ENCODE data around the gene GLYATL3.

The GLYATL3 gene

DNA sequence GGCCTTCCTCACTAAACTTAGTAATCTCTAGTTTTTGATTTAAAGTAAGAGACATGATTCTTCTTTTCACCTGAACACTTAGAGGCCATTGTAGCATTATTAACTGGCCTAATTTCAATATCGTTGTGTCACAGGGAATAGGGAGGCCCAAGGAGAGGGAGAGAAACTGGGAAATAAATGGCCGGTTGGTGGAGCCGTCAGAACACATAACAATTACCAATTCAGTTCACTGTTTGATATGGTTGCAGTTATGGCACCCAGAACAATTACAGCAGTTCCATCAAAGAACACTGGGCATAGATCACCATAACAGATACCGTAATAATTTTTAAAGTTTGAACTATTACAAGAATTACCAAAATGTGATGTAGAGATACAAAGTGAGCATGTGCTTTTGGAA is 9.1 kb upstream of the GLYATL3 start:
- H3K4me3 ChIP-seq (ENCODE audit: low read length), result no peak overlapping the region
- no peak for TF ChIP-seq ZNF274 (IDR thresholded peaks at IDR 0.05; ENCODE audit: low read depth, low read length)

DNA sequence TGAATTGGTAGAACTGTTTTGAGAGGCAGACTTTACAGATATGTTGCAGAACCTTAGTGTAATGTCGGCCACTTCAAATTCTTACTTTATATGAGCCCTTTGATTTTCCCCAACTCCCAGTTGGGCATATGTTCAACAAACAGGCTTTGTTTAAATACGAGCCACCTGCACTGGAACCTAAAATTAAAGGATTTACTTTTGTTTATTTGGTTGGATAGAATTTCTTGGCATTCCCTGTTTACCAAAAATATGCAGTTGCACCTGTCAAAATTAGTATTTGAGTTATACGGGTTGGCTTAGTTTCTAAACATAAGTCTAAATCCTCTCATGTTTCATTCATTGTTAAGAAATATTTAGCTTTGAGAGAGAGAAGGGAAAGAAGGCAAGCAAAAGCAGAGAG is 2.4 kb upstream of the GLYATL3 start:
- no peak overlapping the region for H3K4me3 ChIP-seq (ENCODE audit: low read length)
- no peak for TF ChIP-seq ZNF274 (IDR thresholded peaks at IDR 0.05; ENCODE audit: low read depth, low read length)

DNA sequence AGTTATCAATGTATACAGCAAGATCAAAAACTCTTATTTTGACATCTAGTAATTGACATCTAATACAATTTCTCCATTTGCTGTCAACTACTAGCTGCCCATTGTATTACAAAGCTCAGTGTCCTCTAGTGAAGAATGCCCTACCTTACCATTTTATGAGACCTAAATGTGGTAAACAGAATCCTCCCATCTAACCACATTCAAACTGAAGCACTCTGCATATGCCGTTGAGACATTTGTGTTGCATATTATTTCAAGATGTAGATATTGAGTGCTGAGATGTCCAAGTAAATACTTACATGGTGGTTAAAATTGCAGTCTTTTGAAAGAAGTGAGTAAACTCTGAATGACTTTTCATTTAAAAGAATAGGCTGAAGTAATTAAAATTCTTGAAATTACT is 597 bp upstream of the GLYATL3 start:
- no peak overlapping the region for H3K4me3 ChIP-seq (ENCODE audit: low read length)
- no peak for TF ChIP-seq ZNF274 (IDR thresholded peaks at IDR 0.05; ENCODE audit: low read depth, low read length)

DNA sequence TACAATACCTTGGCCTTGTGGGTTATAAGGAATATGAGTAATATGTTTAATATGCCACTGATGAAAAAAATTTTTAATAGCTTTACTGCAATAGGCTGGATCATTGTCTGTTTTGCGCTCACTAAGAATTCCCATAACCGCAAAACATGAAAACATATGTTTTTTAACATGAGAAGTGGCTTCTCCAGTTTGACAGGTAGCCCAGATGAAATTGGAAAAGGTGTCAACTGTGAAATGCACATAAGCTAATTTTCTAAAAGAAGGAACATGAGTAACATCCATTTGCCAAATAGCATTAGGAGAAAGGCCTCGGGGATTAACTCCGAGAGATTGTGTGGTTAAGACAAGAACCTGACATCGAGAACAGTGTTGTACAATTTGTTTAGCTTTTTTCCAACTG is 4.9 kb downstream of the GLYATL3 start:
- TF ChIP-seq ZNF274 (IDR thresholded peaks at IDR 0.05; ENCODE audit: low read depth, low read length), result no peak
- H3K4me3 ChIP-seq (ENCODE audit: low read length), result no peak overlapping the region

DNA sequence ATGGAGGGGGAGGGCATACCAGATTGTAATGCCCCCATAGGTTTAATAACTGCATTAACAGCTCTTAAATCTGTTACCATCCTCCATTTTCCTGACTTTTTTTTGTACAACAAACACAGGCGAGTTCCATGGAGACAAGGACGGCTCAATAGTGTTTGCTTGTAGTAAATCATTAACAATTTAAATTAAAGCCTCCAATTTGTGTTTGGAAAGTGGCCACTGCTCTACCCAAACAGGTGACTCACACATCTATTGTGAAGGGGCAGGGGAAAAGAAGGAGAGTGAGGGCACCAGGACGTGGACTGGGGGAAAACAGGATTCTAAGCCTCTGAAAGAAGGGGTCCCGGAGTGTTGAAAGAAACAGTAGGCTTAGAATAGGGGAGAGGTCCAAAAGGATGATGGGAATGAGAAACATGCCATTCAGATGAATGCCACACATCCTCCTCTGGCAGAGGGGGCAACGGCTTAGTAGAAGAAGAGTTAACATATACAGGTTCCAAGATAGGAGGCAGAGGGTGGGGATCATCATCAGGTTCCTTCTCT is 6.9 kb downstream of the GLYATL3 start:
- no peak for TF ChIP-seq ZNF274 (IDR thresholded peaks at IDR 0.05; ENCODE audit: low read depth, low read length)
- no peak overlapping the region for H3K4me3 ChIP-seq (ENCODE audit: low read length)

DNA sequence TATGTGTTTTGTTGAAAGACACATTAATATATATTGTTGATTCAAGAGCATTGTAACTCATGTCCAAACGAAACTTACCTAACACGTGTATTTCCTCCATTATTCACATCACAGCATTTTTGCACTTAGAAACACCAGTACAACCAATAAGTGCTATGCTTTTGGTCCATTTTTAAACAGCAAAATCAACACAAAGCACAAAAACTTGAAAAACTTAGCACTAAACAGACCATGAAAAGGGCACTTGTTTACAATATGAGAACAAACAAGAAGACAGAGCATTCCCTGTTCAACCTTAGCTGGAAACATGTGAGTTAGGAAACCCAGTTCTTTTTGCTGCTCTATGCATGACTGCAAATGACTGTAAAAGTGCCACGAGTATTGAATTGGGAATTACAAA is 9.6 kb downstream of the GLYATL3 start:
- no peak for TF ChIP-seq ZNF274 (IDR thresholded peaks at IDR 0.05; ENCODE audit: low read depth, low read length)
- H3K4me3 ChIP-seq (ENCODE audit: low read length), result no peak overlapping the region

DNA sequence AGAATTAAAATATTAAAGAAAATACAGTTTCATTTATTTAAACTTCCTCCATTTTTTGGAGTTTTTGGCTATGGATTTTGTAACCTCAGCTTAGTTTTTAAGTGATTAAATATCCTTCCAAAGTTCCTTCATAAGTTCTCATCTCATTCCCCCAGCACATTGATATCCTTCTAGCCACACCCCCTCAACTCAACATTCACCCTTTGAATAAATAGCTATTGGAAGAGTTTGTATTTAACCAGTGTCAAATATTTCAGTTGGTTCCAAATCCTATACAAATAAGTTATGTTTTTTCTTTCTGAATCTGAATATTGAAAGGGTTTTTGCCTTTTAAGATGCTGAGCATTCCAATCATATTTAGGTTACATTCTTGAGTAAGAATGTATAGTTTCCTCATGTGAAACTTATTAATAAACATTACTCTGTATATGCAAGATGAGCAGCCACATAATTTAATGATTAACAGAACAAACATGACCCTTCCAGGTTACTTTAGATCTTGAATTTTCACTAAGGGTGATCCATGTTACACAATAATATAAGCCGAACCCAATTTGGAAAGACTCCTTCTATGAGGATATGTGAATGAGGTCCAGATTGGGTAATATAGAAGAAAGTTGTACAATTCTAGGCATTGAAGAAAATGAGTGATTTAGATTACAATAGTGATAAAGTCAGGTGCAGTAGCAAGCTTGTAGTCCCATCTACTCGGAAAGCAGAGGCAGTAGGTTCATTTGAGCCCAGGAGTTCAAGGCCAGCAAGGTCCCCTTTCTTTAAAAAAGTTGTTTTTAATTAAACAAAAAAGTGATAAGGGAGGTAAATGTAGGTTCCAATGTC is 13.6 kb downstream of the GLYATL3 start:
- TF ChIP-seq ZNF274 (IDR thresholded peaks at IDR 0.05; ENCODE audit: low read depth, low read length), result no peak
- H3K4me3 ChIP-seq (ENCODE audit: low read length), result no peak overlapping the region

DNA sequence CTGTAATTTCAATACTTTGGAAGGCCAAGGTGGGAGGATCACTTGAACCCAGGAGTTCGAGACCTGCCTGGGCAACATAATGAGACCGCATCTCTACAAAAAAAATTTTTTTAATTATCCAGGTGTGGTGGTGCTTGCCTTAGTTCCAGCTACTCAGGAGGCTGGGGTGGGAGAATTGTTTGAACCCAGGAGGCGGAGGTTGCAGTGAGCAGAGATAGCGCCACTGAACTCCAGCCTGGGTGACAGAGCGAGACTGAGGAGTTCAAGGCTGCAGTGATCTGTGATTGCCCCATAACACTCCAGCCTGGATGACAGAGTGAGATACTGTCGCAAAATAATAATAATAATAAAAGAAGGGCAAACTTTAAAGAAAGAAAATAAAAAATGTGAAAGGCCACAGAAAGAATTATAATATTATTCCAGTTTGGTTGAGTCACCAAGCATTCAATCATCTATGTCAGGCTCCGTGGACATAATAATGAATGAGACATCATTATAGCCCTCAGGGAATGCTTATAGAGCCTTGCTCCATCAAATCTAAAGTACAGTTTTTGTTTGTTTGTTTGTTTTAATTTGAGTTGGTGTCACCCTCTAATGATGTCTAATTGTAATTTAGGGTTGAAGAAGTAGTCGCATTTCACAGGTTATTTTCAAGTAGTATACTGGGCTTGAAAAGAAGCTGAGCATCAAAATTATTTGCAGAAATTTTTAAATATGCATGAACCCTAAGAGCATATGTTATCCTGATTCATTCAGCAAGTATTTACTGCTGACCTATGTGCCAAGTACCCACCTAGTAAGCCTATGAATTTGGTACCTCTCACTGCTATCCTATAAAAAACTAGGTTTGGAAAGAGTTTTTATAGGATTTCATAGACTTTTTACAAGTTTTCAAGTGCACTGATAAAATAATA is 15.1 kb downstream of the GLYATL3 start:
- no peak for TF ChIP-seq ZNF274 (IDR thresholded peaks at IDR 0.05; ENCODE audit: low read depth, low read length)
- H3K4me3 ChIP-seq (ENCODE audit: low read length), result no peak overlapping the region

DNA sequence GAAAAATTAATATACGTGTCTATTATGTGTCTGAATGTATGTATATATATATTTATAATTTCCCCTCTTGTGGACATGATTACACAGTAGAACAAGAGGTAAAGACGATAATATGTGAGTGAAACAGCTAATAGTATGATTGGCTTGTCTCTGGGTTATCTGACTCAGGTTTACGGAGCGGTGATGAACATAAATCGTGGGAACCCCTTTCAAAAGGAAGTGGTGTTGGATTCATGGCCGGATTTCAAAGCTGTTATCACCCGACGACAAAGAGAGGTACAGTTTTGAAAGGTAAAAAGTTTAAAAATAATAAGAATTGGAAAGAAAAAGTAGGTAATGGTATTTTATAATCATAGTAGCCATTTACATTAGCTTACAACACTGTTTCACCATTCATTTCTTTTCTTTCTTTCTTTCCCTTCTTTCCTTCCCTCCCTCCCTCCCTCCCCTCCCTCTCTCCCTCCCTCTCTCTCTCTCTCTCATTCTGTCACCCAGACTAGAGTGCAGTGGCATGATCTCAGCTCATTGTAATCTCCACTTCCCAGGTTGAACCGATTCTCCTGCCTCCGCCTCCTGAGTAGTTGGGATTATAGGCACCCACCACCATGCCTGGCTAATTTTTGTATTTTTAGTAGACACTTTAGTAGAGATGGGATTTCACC is 15.9 kb downstream of the GLYATL3 start:
- H3K4me3 ChIP-seq (ENCODE audit: low read length), result no peak overlapping the region
- no peak for TF ChIP-seq ZNF274 (IDR thresholded peaks at IDR 0.05; ENCODE audit: low read depth, low read length)

DNA sequence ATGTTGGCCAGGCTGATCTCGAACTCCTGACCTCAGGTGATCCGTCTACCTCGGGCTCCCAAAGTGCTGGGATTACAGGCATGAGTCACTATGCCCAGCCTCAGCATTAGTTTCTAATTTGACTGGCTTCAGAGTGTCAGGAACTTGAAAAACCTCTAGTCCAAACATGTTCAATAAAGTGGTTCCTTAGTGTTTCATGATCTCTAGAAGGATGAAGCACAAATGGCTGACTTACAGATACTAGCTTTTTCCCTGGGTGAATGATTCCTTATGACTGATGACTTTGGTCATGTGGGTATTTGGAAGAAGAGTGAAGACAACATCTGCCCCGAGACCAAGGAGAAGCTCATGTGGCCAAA is 16.4 kb downstream of the GLYATL3 start:
- no peak overlapping the region for H3K4me3 ChIP-seq (ENCODE audit: low read length)
- TF ChIP-seq ZNF274 (IDR thresholded peaks at IDR 0.05; ENCODE audit: low read depth, low read length), result no peak

DNA sequence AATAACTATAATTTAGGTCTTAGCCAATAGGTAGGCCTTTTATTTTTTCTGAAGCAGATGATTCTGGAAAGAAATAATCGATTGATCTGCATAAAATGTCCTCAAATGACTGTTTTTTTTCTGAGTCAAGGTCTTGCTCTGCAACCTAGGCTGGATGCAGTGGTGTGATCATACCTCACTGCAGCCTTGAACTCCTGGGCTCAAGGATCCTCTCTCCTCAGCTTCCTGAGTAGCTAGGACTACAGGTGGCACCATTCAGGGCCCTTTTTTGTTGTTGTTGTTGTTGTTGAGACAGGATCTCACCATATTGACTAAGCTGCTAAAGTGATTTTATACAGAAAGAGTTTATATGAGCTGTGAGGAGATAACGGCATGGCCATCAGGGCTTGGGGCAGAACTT is 18.2 kb downstream of the GLYATL3 start:
- no peak for TF ChIP-seq ZNF274 (IDR thresholded peaks at IDR 0.05; ENCODE audit: low read depth, low read length)
- no peak overlapping the region for H3K4me3 ChIP-seq (ENCODE audit: low read length)

DNA sequence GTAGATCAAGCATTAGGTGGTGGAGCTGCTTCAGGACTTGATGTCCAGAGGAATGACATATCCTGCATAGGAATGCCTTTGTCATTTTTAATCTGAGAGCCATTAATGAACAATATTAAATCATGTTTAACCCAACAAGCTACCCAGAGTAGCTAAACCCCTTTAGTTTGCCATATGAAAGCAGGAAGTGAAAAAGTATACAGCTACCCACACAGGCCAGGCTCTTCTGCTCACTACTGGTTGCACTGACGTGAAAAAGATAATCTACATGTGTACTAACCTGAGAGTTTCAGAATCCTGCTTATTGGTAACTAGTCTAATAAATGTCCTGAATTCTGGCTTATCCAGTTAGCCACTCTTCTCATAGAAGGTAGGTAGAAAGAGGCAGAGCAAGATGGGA is 19.9 kb downstream of the GLYATL3 start:
- TF ChIP-seq ZNF274 (IDR thresholded peaks at IDR 0.05; ENCODE audit: low read depth, low read length), result no peak
- H3K4me3 ChIP-seq (ENCODE audit: low read length), result no peak overlapping the region

DNA sequence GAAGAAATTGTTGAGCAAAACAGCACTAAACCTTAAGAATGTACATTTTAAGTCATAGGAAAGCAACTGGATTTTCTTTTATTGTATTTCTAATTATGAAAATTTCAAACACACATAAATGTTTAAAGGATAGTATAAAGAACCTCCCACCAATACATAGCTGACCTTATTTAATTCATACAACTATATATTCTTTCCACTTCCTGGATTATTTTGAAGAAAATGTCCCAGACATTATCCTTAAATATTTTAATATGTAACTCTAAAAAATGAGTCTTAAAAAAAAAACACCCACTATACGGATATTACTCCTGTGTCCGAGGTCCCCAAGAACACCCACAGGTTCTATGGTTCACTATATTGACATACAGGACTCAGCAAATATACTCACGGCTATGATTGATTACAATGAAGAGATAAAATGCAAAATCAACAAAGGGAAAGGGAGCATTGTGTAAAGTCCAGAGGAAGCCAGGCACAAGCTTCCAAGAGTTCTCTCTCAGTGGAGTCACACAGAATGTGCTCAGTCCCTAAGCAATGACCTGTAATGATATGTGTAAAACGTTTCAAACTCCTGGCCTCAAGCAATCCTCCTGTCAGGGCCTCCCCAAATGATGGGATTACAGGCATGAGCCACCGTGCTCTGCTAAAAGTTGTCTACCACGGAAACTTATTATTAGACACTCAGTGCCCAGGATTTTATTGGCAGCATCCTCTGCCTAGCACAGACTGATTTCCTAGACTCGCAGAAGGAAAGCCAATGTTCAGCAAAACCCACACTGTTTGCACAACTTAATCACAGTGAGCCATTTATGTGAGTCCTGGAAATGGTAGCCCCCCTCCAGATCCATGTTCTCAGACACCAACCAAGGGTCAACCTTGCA is 23.2 kb downstream of the GLYATL3 start:
- no peak overlapping the region for H3K4me3 ChIP-seq (ENCODE audit: low read length)
- no peak for TF ChIP-seq ZNF274 (IDR thresholded peaks at IDR 0.05; ENCODE audit: low read depth, low read length)

All from GM08714 (cell line).